Stimulated activated CD8-positive, alpha-beta memory T cell treated with anti-CD3 and anti-CD28 coated beads, Interleukin-4, amount 100 ng/mL, for 48 hours (primary cell): ENCODE measurements around the gene PNPLA8.
"Not testable (repeated sequence)": the region's sequence is repeated elsewhere in the genome, so short reads cannot be mapped to it uniquely, and the experiment has no call there.

Experiments used
- DNase-seq: peaks from one replicate; pipeline ENCODE4 v3.0.0-alpha.2; 2020

Gene PNPLA8

GRCh38 chr7:108525985-108526767 lies at the start of gene PNPLA8:
PNPLA8 (minus strand) TSS chr7:108526135; CDS start chr7:108515491, 10,644 bp downstream.
- DNase-seq, result peak; percentile 100

GRCh38 chr7:108575156-108575555 lies 49.2 kb upstream of the PNPLA8 start:
- no peak for DNase-seq

GRCh38 chr7:108572480-108572879 lies 46.5 kb upstream of the PNPLA8 start:
- DNase-seq, result no peak

- DNase-seq, result peak; percentile 63
These were observed 44.3 kb upstream of the PNPLA8 start for GRCh38 chr7:108570146-108570755.

- DNase-seq, result peak; percentile 98
These were observed 43.6 kb upstream of the PNPLA8 start, which contains the start of the genes DNAJB9 and THAP5 for GRCh38 chr7:108569381-108570145. DNAJB9 (plus strand) TSS chr7:108569874; CDS start chr7:108571727, 1,853 bp downstream. THAP5 (minus strand) TSS chr7:108569706; CDS start chr7:108569569, 137 bp downstream.

GRCh38 chr7:108568801-108569380 lies 43.0 kb upstream of the PNPLA8 start:
- no peak for DNase-seq

- DNase-seq, result no peak
These were observed 40.1 kb upstream of the PNPLA8 start for GRCh38 chr7:108565987-108566386.

- no peak for DNase-seq
These were observed 35.2 kb upstream of the PNPLA8 start for GRCh38 chr7:108561047-108561619.

- no peak for DNase-seq
These were observed 33.3 kb upstream of the PNPLA8 start for GRCh38 chr7:108559253-108559652.

- no peak for DNase-seq
These were observed 31.7 kb upstream of the PNPLA8 start for GRCh38 chr7:108557617-108558016.

GRCh38 chr7:108557191-108557590 lies 31.3 kb upstream of the PNPLA8 start:
- no peak for DNase-seq

GRCh38 chr7:108556665-108557064 lies 30.7 kb upstream of the PNPLA8 start:
- not testable (repeated sequence) for DNase-seq

- not testable (repeated sequence) for DNase-seq
These were observed 22.4 kb upstream of the PNPLA8 start for GRCh38 chr7:108548141-108548896.

GRCh38 chr7:108541478-108541877 lies 15.5 kb upstream of the PNPLA8 start:
- no peak for DNase-seq

- not testable (repeated sequence) for DNase-seq
These were observed 12.8 kb upstream of the PNPLA8 start for GRCh38 chr7:108538685-108539084.

GRCh38 chr7:108538236-108538635 lies 12.3 kb upstream of the PNPLA8 start:
- not testable (repeated sequence) for DNase-seq

GRCh38 chr7:108537229-108537628 lies 11.3 kb upstream of the PNPLA8 start:
- no peak for DNase-seq

GRCh38 chr7:108535744-108536143 lies 9.8 kb upstream of the PNPLA8 start:
- DNase-seq, result no peak

- DNase-seq, result no peak
These were observed 9.3 kb upstream of the PNPLA8 start for GRCh38 chr7:108535257-108535656.

- no peak for DNase-seq
These were observed 7.8 kb upstream of the PNPLA8 start for GRCh38 chr7:108533712-108534111.

GRCh38 chr7:108529341-108529740 lies 3.4 kb upstream of the PNPLA8 start:
- no peak for DNase-seq

GRCh38 chr7:108528183-108528712 lies 2.3 kb upstream of the PNPLA8 start:
- no peak for DNase-seq
